Kidney (tissue), 14 donors: ENCODE results near the gene ATXN10. TPM values are rescaled to one million over a fixed set of nuclear protein-coding genes. Genes with fewer than 3 reads are reported as not detected.

ENCODE experiments used
- DNase-seq, 5 donors: peaks; one replicate each; pipeline ENCODE4 v3.0.0-alpha.2; 2013 to 2020
- FAIRE-seq: peaks from 2 replicates; lab custom pipeline; 2012; peaks lifted over from hg19 to GRCh38; lab: Jason Lieb, UNC
- H3K27ac ChIP-seq, 2 donors: one replicate each; pipeline ENCODE4 v1.7.0; 2013; ENCODE audit warnings: low read depth in 2 of 2, low read length in 2 of 2, inconsistent platforms in 1 of 2
- H3K27me3 ChIP-seq: one replicate; pipeline ENCODE4 v1.7.1; 2013; ENCODE audit warnings: low read length, inconsistent platforms; ENCODE audit not compliant: control insufficient read depth, insufficient read depth
- H3K36me3 ChIP-seq, 3 donors: one replicate each; pipeline versions ENCODE4 v1.7.0 to v1.7.1; 2013; ENCODE audit warnings: low read length in 3 of 3, control low read depth in 1 of 3, inconsistent platforms in 1 of 3; ENCODE audit not compliant: insufficient read depth in 3 of 3, control insufficient read depth in 2 of 3
- H3K4me1 ChIP-seq, 3 donors: one replicate each; pipeline versions ENCODE4 v1.7.0 to v1.7.1; 2013; ENCODE audit warnings: low read length in 3 of 3, inconsistent platforms in 1 of 3, low read depth in 1 of 3; ENCODE audit not compliant: control insufficient read depth in 2 of 3, insufficient read depth in 2 of 3
- H3K4me3 ChIP-seq, 3 donors: one replicate each; pipeline versions ENCODE4 v1.7.0 to v1.8.1; 2013; ENCODE audit warnings: low read length in 3 of 3, control low read depth in 1 of 3, inconsistent platforms in 1 of 3
- H3K9ac ChIP-seq, 3 donors: one replicate each; pipeline versions ENCODE4 v1.7.0 to v1.7.1; 2013; ENCODE audit warnings: low read length in 3 of 3, control low read depth in 1 of 3, inconsistent platforms in 1 of 3
- H3K9me3 ChIP-seq, 3 donors: one replicate each; pipeline versions ENCODE4 v1.7.0 to v1.7.1; 2013; ENCODE audit warnings: low read length in 3 of 3, control low read depth in 1 of 3, inconsistent platforms in 1 of 3; ENCODE audit not compliant: control insufficient read depth in 2 of 3, insufficient read depth in 1 of 3
- CTCF ChIP-seq: IDR thresholded peaks from 3 replicates; pipeline ENCODE4 v1.5.1; 2012; ENCODE audit warnings: mild to moderate bottlenecking, moderate library complexity, borderline replicate concordance; ENCODE audit not compliant: insufficient read depth; ENCODE audit errors: extremely low read depth
- intact Hi-C: fragments of 100-400 bp; cut with DNase I; formaldehyde crosslinking; loops from one replicate; pipeline ENCODE4 v1.11.1; 2022
- polyA plus RNA-seq: library from polyadenylated mRNA; stranded (reverse); fragments of 350-450 nt; fragmentation: Illumina TruSeq; extraction: RNeasy Lipid Tissue Mini Kit (QIAGEN cat#74804); gene quantifications from one replicate; pipeline ENCODE4 v1.2.3, GENCODE V29; 2014; ENCODE audit warnings: low read depth, low replicate concordance; ENCODE audit not compliant: insufficient read depth
- total RNA-seq: library from RNA; stranded (reverse); fragmentation: NEBNext Ultra II Directional; extraction: Animal tissue kit (Norgen Biotek cat#: 25700); gene quantifications from one replicate; pipeline ENCODE4 v1.2.1, GENCODE V29; 2021
- donor health status: control.
- donor health status: control.
- donor health status: control.
- donor health status: control.
- donor health status: control.
- donor health status: DM: yes; HTN: yes; CAD: no.
- donor health status: Normal renal cell carcinoma (clear cell type).

The ATXN10 gene
- total and polyA plus RNA-seq, 2 donors from 2014 or later = 121 to 142 TPM

GRCh38 chr22:45640291-45640940, 31.2 kb upstream of the ATXN10 start:
- no peak for DNase-seq
- Histone ChIP-seq H3K4me3 (no peak overlapping the region), H3K4me1 (peaks cover 0 to 3% (median 0%) of the 10 kb centered on the region in 3 donors), H3K9ac (no peak overlapping the region), H3K36me3 (no peaks in the 10 kb centered on the region), H3K27me3 (no peaks in the 10 kb centered on the region), H3K9me3 (no peaks in the 10 kb centered on the region), H3K27ac (no peak overlapping the region)
- intact Hi-C loops = loop anchor here (10.0 kb wide), 1 partner anchor 56 kb away; no protein-coding TSS in a partner anchor
- TF ChIP-seq CTCF = no peak
- FAIRE-seq = no peak

- peaks cover 0 to 5% (median 0%) of the 10 kb centered on the region in 3 donors for H3K4me1 ChIP-seq
- no peak overlapping the region for H3K27ac ChIP-seq
- H3K9ac ChIP-seq = no peak overlapping the region
- FAIRE-seq (no peak), DNase-seq (no peak)
- H3K9me3 ChIP-seq = no peaks in the 10 kb centered on the region
- H3K27me3 ChIP-seq = no peaks in the 10 kb centered on the region
- H3K36me3 ChIP-seq = no peaks in the 10 kb centered on the region
- H3K4me3 ChIP-seq = no peak overlapping the region
- TF ChIP-seq CTCF = no peak
- intact Hi-C loops = loop anchor here (10.0 kb wide), 1 partner anchor 56 kb away; no protein-coding TSS in a partner anchor
These were observed 30.6 kb upstream of the ATXN10 start for GRCh38 chr22:45640941-45641621.

- Histone ChIP-seq H3K27ac (no peak overlapping the region), H3K36me3 (no peaks in the 10 kb centered on the region), H3K4me1 (peaks cover 0 to 5% (median 0%) of the 10 kb centered on the region in 3 donors), H3K9me3 (no peaks in the 10 kb centered on the region), H3K9ac (no peak overlapping the region), H3K27me3 (no peaks in the 10 kb centered on the region), H3K4me3 (no peak overlapping the region)
- FAIRE-seq (no peak), DNase-seq (no peak)
- intact Hi-C loops = loop anchor here (10.0 kb wide), 1 partner anchor 58 kb away; no protein-coding TSS in a partner anchor
- no peak for TF ChIP-seq CTCF
These were observed 28.6 kb upstream of the ATXN10 start for GRCh38 chr22:45642986-45643385.
